NCI-H146 treated with DMSO at 0.1 percent for 48 hours (cell line): ENCODE results near the gene MAML2.

Experiments
- DNase-seq: peaks from one replicate; lab custom pipeline; 2025; ENCODE audit not compliant: unreplicated experiment; lab: John Stamatoyannopoulos, UW

MAML2 gene

DNA sequence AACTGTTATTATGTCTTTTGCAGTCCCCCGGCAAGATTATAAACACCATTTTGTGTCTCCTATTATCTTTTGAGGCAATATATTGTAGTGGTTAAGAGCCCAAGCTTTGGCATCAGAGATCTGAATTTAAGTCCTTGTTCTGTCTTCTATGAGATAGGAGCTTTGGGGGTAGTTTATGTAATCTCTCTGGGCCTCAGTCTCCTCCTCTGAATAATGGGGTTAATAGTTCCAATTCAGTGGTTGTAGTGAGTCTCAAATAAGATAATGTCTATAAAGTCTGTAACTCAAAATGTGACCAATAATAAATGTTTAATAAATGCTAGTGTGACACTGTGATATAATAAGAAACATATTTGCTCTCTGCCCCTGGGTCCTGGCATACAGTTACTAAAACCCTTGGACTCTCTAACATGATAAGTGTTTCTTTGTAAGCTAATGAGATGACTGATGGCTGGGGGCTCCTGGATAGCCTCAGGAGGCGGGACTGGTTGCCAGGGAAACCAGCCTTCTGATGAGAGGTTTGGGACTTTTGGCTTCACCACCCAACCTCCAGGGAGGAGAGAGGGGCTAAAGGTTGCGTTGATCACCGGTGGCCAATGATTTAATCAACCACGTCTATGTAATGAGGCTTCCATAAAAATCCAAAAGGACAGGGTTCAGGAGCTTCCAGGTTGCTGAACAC is 235.7 kb downstream of the MAML2 start:
- DNase-seq: no peak

DNA sequence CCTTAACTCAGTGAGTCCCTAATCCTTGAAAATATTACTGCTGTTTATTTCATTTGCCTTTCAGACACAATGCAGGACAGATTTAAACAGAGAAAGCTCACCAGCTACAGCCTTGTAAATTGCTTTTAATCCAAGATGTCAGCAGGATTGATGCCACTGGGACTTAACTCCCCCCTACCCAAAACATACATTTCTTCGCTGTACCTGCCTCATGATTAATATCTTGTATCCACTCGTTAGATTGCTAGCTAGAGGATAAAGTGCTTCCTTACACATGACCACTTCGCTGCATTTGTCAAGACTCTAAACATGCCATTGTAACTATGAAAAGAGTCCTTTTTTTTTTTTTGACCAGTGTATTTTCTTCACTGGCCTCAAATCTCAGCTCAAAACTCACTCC is 236.3 kb downstream of the MAML2 start:
- no peak for DNase-seq

GRCh38 chr11:96105944-96106343 is 237.1 kb downstream of the MAML2 start:
- no peak for DNase-seq

DNA sequence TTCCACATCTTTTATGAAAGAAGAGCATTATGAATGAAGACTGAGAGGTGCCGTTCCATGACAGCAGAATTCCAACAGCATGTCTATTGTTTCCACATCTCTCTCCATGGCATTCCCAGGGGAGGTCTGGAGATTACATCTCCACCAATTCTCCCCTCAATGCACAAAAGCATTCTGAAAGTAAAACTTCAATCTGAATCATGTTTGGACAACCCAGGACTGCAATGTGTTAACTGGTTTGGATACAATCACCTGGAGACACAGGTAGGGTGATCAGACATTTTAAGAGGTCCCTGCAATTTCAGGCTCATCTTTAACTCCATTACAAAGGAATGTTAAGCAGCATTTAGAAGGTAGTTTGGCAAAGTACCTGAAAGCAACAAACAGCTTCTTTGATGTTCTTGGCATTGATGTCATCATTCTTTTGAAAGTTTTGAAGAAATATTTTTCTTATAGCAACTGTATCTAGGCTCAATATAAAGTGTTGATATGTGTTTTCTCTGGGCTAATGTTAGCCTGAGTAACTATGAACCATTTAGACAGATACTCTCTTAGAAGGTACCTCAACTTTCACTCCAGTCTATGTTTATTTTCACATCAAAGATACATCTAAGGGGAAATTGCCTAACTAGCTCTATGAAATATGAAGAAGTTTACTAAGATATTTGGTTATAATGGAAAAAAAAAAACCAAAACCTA is 237.6 kb downstream of the MAML2 start:
- DNase-seq: no peak

- DNase-seq: no peak
These were observed 238.5 kb downstream of the MAML2 start for GRCh38 chr11:96104496-96104895.

DNA sequence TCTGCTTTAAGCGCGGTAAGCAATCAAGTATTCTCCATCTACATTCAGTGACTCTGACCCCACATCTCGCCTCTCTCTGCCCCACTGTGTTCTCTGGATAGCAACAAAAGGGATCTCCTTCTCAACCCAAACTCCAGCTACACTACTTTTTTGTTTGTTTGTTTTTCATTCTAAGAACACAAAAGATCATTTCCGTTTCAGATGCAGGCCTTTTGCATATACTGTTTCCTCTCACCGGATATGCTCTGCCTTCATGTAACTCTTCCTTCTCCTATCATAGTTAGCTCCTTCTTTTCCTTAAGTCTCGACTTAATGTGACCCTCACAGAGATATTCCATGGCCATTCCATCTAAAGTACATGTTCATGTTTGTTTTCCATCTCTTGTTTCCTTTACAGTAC is 239.3 kb downstream of the MAML2 start:
- DNase-seq: no peak

DNA sequence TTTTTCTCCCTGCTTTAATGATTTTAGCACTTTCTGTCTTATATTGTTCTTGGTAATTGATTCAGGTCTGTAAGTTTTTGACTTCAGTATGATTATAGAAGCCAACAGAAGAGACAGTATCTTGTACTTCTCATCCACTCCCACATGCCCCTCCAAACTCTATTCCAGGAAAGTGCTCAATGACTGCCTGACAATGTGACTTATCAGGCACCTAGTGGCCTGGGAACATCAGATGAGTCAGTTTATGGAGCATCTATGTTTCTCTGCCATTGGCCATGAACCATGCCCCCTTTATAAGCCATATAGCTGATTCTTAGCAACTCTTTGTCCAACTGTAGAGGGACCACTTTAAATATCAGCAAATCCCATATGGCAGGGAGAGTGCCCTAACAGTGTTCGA is 239.9 kb downstream of the MAML2 start:
- DNase-seq: no peak

DNA sequence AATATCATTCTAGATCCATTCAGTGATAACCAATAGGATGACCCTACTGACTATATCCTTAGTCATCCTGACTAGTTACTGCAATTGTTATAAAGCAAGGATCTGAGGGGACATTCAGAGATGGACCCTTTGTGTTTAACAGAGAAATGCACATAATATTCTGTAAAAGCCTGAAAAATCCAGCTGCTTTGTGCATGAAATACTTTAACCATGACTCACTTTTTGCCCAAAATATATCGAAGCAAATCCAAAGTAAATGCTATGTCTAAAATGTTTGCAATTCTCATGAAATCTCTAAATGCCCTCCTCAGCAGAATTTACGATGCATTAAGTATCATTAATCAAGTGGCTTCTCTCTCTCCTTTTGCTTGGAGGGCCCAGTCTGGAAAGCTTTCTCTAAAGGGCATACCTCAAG is 240.3 kb downstream of the MAML2 start:
- DNase-seq: no peak

GRCh38 chr11:96101146-96101545 is 241.8 kb downstream of the MAML2 start:
- no peak for DNase-seq

- DNase-seq: no peak
These were observed 244.3 kb downstream of the MAML2 start for GRCh38 chr11:96098511-96099241.

GRCh38 chr11:96097844-96098421 is 245.1 kb downstream of the MAML2 start:
- DNase-seq: no peak

- no peak for DNase-seq
These were observed 246.6 kb downstream of the MAML2 start for GRCh38 chr11:96096360-96096759.

- DNase-seq: no peak
These were observed 247.1 kb downstream of the MAML2 start for GRCh38 chr11:96095884-96096303.

DNA sequence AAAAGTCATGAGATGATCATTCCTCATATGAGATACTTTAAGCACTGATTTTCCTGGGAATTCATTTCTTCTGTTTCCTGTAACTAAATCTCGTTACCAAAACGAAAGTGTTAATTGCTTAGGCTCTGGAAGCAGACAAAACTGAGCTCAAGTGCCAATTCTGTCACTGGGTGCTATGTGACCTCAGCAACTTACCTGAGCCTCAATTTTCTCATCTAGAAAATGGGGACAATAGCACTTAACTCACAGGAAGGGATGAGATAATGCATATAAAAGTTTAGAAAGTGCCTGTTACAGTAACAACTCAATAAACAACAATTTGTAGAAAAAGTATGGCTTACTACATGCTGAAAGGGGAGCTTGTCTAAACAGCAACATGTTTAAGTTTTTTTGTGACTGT is 248.8 kb downstream of the MAML2 start:
- no peak for DNase-seq

DNA sequence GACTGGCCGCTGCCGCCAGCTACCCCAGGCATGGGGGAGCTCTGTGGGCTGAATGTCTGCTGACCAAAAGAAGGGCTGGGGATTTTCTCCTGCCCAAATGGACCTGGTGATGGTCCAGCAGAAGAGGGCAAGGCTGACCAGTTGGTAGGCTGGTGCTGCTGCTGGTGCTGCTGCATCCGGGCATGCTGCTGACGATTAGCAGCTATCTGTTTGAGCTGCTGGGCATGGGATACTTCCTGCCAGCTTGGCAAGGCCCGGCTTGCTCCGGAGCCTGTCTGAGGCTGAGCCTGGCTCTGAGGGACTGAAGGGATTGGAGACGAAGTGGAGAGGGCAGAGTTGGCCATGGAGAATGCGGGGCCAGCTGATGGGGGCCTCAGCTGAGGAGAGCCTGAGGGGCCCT is 250.5 kb downstream of the MAML2 start:
- no peak for DNase-seq

- DNase-seq: no peak
These were observed 251.5 kb downstream of the MAML2 start for GRCh38 chr11:96091476-96091875.

DNA sequence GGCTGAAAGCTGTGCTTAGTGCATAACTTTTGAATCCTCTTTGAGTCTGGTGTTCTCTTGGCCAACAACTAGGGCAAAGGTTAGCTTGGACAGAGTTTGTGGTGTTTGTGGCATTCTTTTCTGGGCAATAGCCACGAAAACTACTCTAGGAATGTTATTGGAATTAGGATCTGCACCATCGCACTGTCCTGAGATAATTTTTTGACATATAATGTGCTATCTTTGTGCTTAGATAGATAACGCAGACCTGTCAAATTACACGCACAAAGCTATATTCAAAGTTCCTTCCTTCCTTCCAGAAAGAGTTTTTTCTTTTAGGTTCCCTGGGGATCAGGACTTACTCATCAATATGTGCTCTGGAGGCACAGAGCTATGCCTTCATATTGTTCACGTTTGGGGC is 252.3 kb downstream of the MAML2 start:
- no peak for DNase-seq

- DNase-seq: no peak
These were observed 254.1 kb downstream of the MAML2 start for GRCh38 chr11:96088914-96089313.

DNA sequence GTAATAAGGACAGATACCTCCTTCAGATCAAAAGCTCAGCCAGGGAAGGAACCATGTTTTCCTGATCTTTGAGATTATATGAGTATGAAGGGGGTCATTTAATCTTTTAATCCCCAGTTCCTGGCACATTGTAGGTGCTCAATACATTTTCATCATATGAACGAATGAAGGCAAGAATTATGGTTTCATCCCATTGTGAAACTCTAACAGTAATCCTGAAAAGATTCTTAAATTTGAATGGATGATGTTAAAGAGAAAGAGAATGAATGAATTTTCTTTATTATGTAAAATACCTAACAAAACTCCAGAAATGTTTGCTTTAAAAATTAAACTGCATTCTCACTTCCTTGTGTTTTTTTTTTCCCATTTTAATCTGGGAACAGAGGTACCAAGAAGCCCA is 256.9 kb downstream of the MAML2 start:
- no peak for DNase-seq

DNA sequence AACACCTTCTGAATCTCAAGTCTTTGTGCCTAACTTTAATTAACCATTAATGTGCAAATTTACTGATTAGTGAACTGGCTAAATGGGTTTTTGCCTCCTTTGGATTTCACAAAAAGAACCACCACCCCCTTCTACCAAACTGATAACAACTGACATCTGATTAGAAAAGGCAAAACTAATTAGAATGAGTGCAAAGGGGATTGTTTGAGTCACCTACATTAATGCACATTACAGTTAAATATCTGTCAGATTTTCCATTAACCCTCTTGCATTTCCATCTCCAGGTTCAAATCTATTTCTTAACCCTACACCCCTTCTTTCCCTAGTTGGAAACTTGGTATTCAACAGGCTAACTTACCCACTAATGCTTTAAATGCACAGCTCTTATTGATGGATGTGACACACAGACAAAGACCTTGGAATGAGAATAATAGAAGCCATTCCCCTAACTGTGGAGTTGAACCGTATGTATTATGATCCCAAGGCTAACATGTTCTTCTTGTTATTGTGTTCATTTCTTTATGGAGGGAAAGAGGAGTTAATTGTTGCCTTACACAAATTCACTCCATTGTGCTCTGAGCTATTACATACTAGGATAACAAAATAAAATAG is 257.6 kb downstream of the MAML2 start:
- no peak for DNase-seq

DNA sequence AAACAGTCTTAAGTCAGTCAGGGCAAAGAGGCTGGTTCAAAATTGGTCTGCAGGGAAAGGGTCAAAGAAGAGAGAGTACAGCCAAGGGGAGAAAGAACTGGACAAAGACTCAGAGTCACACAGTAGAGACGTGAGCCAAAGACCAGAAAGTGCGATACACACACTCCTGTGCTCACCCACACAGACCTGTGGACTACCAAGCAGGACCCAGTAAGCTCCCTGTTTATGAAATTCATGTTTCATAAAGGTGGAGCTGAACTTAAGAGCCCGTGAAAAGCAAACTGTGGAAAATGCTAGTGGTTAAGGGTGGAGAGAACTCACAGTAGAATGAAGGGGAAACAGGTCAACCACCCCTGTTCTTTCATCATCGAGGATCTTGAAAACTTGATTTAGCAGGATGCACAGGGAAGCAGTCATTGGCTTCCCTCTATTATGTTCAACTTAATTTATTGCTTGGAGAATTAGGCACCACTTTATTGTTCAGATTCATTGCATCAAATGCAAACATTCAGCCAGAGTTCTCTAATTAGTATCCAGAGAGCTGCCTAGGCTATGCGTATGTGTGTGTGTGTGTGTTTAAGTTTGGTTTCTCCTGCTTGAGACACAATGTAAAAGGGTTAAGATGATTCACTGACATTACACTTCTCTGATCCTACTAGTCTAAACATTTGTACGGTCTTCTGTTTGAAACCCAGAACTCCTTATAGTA is 258.2 kb downstream of the MAML2 start:
- no peak for DNase-seq
